PC-9 (cell line): ENCODE data around the gene GFPT2.

Experiments used
- EZH2 ChIP-seq: fragments of 200-600 bp; sonication (generic); IDR thresholded peaks from 2 replicates; pipeline ENCODE4 v1.8.0; 2017; ENCODE audit warnings: antibody characterized with exemption, low read depth
- TF ChIP-seq, protein P1 (sequence below): fragments of 200-600 bp; sonication (generic); conservative IDR thresholded peaks from 2 replicates; pipeline ENCODE4 v1.6.1; 2017; ENCODE audit warnings: mixed run types, antibody characterized with exemption, mild to moderate bottlenecking, moderate library complexity

DNA sequence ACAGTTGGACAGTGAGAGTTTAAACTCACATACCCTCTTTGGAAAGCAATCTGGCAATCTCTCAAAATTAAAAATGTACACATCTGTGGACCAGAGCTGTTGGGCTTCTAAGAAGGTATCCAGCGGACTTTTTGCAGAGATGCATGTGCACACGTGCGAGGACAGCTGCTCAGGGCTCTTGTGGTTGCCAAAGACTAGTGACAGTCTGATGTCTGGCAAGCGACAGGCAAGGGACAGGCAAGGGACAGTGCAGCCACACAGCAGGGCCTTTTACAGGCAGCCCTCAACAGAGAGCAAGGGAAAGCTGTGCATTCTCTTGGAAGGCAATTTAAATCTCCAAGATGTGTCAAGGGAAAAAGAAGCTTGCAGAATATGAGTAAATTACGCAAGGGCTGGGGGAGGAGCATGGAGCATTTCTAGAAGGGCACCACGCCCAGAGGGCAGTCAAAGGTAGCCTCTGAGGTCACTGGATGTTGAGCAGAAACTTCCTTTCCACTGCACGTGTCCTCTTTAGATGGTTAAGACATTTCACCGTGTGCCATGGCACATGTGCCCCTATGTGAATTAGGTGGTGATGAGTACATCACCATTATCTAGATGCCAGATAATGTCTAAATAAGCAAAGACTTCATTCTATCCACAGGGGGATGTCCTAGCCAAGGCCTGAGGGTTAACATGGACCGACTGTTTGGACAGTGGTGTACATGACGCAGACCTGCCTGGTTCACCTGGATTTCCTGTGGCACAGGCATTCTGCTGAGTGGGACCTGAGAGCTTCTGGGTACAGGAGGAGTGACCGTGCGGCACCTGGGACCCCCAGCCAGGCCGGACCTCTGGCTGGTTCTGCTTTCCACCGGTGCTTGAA, 9.1 kb downstream of the GFPT2 start:
- TF ChIP-seq EZH2: no peak
- TF ChIP-seq, protein P1, sequence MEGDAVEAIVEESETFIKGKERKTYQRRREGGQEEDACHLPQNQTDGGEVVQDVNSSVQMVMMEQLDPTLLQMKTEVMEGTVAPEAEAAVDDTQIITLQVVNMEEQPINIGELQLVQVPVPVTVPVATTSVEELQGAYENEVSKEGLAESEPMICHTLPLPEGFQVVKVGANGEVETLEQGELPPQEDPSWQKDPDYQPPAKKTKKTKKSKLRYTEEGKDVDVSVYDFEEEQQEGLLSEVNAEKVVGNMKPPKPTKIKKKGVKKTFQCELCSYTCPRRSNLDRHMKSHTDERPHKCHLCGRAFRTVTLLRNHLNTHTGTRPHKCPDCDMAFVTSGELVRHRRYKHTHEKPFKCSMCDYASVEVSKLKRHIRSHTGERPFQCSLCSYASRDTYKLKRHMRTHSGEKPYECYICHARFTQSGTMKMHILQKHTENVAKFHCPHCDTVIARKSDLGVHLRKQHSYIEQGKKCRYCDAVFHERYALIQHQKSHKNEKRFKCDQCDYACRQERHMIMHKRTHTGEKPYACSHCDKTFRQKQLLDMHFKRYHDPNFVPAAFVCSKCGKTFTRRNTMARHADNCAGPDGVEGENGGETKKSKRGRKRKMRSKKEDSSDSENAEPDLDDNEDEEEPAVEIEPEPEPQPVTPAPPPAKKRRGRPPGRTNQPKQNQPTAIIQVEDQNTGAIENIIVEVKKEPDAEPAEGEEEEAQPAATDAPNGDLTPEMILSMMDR: no peak
